Subcutaneous adipose tissue (tissue), 4 donors: ENCODE data around the gene IL13RA1. TPM values are rescaled to one million over a fixed set of nuclear protein-coding genes. Genes with fewer than 3 reads are reported as not detected.

Source experiments
- CTCF ChIP-seq: fragments of 450-650 bp; IDR thresholded peaks from one replicate; pipeline ENCODE4 v1.5.1; 2016; ENCODE audit warnings: low read depth, mild to moderate bottlenecking, control low read depth, antibody characterized with exemption, moderate library complexity
- small RNA-seq: library from RNA; depleted of rRNA; stranded (forward); fragments of <200 nt; gene quantifications from one replicate; pipeline ENCODE3, GENCODE V24; 2016
- total RNA-seq, 4 donors: library from RNA; depleted of rRNA; stranded (reverse); fragments of >200 nt; gene quantifications; one replicate each; pipeline ENCODE4 v1.1.0, GENCODE V29; 2016

Gene IL13RA1
- total RNA-seq, 4 donors from 2014 or later: 61.0 to 177 (median 82.9) TPM

GRCh38 chrX:118802857-118803256, 75.5 kb downstream of the IL13RA1 start:
- no peak for TF ChIP-seq CTCF

- no peak for TF ChIP-seq CTCF
Measured at GRCh38 chrX:118807151-118808017, 80.0 kb downstream of the IL13RA1 start.

GRCh38 chrX:118823263-118824172, 96.1 kb downstream of the IL13RA1 start, which contains the start of gene ZCCHC12:
Gene ZCCHC12, plus strand, starts transcription at chrX:118823824. Its CDS starts 1,421 bp downstream, at chrX:118825245.
- no peak for TF ChIP-seq CTCF

GRCh38 chrX:118824173-118824730, 96.8 kb downstream of the IL13RA1 start:
- TF ChIP-seq CTCF: no peak

- no peak for TF ChIP-seq CTCF
Measured at GRCh38 chrX:118825227-118825626, 97.8 kb downstream of the IL13RA1 start.

GRCh38 chrX:118839334-118839958, 112.0 kb downstream of the IL13RA1 start:
- no peak for TF ChIP-seq CTCF

Small RNA genes lying within 50 kb of the gene (small RNA-seq; reads per million reads assigned to genes)
- not detected for gene RF00566

Other genes starting within 250 kb of the IL13RA1 start
- 100 to 1,000 TPM; 131 to 240 (median 175) TPM for gene DOCK11, start 231.8 kb upstream of the IL13RA1 start, total RNA-seq
- under 1 TPM in 1 of 4 donors, not detected in 3; 0.17 TPM for gene ZCCHC12, start 96.2 kb downstream of the IL13RA1 start, total RNA-seq
- gene LONRF3, start 247.0 kb downstream of the IL13RA1 start, total RNA-seq: 10 to 100 TPM; 10.8 to 22.1 (median 12.3) TPM